ENCODE measurements around the gene SEPTIN8.
A peak's percentile ranks its signal among the peaks of the same experiment; 100 is the strongest.

The SEPTIN8 gene

DNA sequence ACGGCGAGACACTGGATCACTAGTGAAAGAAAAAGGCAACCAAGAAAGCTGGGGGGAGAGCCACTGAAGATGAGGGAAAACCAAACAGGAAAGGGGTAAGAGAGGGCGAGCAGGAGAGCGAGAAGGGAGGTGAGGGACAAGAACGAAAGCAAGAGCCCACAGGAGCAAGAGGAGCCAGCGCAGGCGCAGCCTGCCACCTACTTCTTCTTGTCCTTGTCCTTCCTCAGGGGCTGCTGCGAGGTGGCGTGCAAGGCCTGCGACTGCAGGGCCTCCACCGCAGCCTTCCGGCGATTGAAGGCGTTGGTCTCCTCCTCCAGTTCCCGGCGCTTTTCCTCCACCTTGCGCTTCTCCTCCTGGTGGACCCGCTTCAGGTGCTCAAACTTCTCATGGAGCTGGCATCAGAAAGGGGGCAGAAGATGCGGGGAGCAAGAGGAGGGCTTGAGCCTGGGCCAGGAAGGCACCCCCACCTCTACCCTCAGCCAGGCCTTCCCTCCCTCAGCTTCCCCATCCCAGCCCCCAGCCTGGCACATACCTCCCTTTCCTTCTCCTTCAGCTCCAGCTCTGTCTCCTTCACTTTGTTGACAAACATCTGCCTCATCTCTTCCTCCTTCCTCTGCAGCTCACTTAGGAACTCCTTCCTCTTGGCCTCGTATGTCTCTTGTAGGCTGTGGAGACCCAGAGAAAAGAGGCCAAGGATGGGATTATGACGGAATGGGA, 16.3 kb downstream of the SEPTIN8 start:
- Histone ChIP-seq H3K23ac (ENCODE audit: low read depth, low read length, poor library complexity) (peak overlapping the region; percentile 62), H2BK15ac (ENCODE audit: low read length) (no peak overlapping the region), H3K4me3 (ENCODE audit: low read length in 2 of 2) (no peak overlapping the region), H3K27ac (replicated peaks; ENCODE audit: low read length) (no peak overlapping the region), H3K4me2 (ENCODE audit: insufficient read depth, low read length, poor library complexity, severe bottlenecking) (no peak overlapping the region), H3K4me1 (ENCODE audit: control insufficient read depth in 2 of 2, insufficient read depth in 1 of 2, low read depth in 1 of 2, low read length in 2 of 2) (no peaks in the 10 kb centered on the region), H3K9ac (ENCODE audit: low read depth, low read length, poor library complexity) (no peak overlapping the region), H3K4ac (ENCODE audit: low read length) (no peak overlapping the region), H3K79me1 (ENCODE audit: low read depth, low read length) (peaks cover 2% of the 10 kb centered on the region), H3K14ac (ENCODE audit: low read length) (no peak overlapping the region), H4K8ac (ENCODE audit: low read depth, low read length) (no peak overlapping the region), H4K91ac (ENCODE audit: low read depth, low read length, poor library complexity) (no peak overlapping the region), H3K36me3 (replicated peaks in 1 of 2; ENCODE audit: control insufficient read depth in 2 of 2, insufficient read depth in 2 of 2, low read length in 2 of 2) (peaks cover 44 to 80% of the 10 kb centered on the region in 2 donors), H2BK12ac (ENCODE audit: low read length) (no peak overlapping the region), H3K9me3 (replicated peaks in 1 of 2; ENCODE audit: control insufficient read depth in 2 of 2, insufficient read depth in 1 of 2, low read depth in 1 of 2, low read length in 2 of 2) (no peaks in the 10 kb centered on the region), H2AK5ac (ENCODE audit: low read depth, low read length) (no peak overlapping the region), H2BK5ac (ENCODE audit: low read length) (no peak overlapping the region), H2BK120ac (ENCODE audit: low read depth, low read length) (no peak overlapping the region), H2AFZ (ENCODE audit: low read length) (no peak overlapping the region), H3K27me3 (ENCODE audit: control insufficient read depth in 3 of 3, insufficient read depth in 3 of 3, low read depth in 1 of 3, low read length in 3 of 3) (no peaks in the 10 kb centered on the region), H3K18ac (ENCODE audit: low read length) (no peak overlapping the region)
- WGBS, 2 donors (ENCODE audit: extremely low coverage in 2 of 2, insufficient read length in 2 of 2, insufficient replicate concordance in 1 of 2): no CpG with 5 or more reads among the region's 21 CpGs
- DNase-seq (ENCODE audit: low spot score): no peak

DNA sequence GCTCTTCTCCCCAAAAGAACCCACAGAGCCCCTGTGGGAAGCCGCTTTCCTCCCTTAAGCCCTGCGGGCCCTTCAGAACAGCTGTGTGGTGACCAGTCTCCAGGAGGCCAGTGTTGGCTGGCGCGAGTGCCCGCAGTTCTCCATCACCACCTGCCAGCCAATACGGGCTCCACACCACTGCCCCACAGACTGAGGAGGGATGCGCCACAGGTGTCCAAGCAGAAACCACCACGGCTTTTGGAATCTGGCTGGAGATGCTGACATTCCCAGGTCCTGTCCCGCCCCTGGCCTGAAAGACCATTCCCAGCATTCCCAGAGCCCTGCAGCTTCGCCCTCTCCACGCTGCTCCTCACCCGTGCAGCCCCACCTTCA, 17.0 kb downstream of the SEPTIN8 start:
- WGBS, 2 donors (ENCODE audit: extremely low coverage in 2 of 2, insufficient read length in 2 of 2, insufficient replicate concordance in 1 of 2): no CpG with 5 or more reads among the region's 12 CpGs
- Histone ChIP-seq H2BK5ac (ENCODE audit: low read length) (no peak overlapping the region), H3K14ac (ENCODE audit: low read length) (peak overlapping the region; percentile 25), H3K4me1 (ENCODE audit: control insufficient read depth in 2 of 2, insufficient read depth in 1 of 2, low read depth in 1 of 2, low read length in 2 of 2) (peaks cover 0 to 3% of the 10 kb centered on the region in 2 donors), H2AFZ (ENCODE audit: low read length) (no peak overlapping the region), H2BK15ac (ENCODE audit: low read length) (no peak overlapping the region), H3K9me3 (replicated peaks in 1 of 2; ENCODE audit: control insufficient read depth in 2 of 2, insufficient read depth in 1 of 2, low read depth in 1 of 2, low read length in 2 of 2) (no peaks in the 10 kb centered on the region), H4K8ac (ENCODE audit: low read depth, low read length) (no peak overlapping the region), H4K91ac (ENCODE audit: low read depth, low read length, poor library complexity) (no peak overlapping the region), H3K4me2 (ENCODE audit: insufficient read depth, low read length, poor library complexity, severe bottlenecking) (no peak overlapping the region), H3K79me1 (ENCODE audit: low read depth, low read length) (no peaks in the 10 kb centered on the region), H3K4me3 (ENCODE audit: low read length in 2 of 2) (no peak overlapping the region), H3K23ac (ENCODE audit: low read depth, low read length, poor library complexity) (no peak overlapping the region), H2AK5ac (ENCODE audit: low read depth, low read length) (no peak overlapping the region), H3K9ac (ENCODE audit: low read depth, low read length, poor library complexity) (no peak overlapping the region), H2BK12ac (ENCODE audit: low read length) (no peak overlapping the region), H3K27me3 (ENCODE audit: control insufficient read depth in 3 of 3, insufficient read depth in 3 of 3, low read depth in 1 of 3, low read length in 3 of 3) (no peaks in the 10 kb centered on the region), H3K18ac (ENCODE audit: low read length) (no peak overlapping the region), H2BK120ac (ENCODE audit: low read depth, low read length) (no peak overlapping the region), H3K36me3 (replicated peaks in 1 of 2; ENCODE audit: control insufficient read depth in 2 of 2, insufficient read depth in 2 of 2, low read length in 2 of 2) (peaks cover 44 to 75% of the 10 kb centered on the region in 2 donors), H3K27ac (replicated peaks; ENCODE audit: low read length) (no peak overlapping the region), H3K4ac (ENCODE audit: low read length) (no peak overlapping the region)
- DNase-seq (ENCODE audit: low spot score): no peak

DNA sequence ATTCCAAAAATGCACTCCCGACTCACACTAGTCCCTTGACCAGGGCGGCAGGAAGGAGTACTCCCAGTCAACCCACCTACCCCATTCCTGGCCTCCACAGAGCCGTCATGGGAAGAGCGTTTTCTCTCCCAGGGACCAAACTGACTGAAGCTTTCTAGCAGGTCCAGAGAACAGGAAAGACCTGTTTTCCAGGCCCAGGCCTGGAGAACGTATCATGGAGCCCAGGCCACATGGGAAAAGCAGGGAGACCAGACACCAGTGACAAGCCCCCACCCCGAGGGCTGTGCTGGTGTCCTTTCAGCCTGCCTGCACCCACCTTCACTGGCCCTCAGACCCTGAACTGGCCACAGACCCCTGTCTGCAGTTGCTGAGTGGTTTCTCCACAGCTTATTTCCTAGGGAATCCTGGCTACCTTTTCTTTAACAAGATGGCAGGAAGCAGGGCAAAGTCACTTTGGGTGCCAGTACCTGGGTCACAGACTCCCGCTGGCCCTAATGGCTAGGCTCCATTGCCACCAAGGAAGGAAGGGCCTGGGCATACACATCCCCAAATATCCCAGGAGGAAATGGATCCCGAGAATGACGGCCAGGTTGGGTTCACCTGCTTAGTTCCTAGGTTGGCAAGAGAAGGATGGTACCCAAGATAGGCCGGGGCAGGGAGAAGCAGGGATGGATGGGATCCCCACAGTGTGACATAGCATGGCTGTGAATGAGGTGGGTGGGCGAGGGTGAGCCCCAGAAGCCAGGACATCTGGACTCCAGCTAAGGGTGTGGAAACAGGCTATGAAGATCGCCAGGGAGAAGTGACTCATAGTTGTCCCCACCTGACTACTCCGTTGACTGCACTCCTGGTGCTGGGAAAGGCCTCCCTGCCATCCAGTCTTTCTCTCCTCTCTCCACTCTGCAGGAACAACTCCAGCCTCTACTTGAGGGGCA, 17.7 kb downstream of the SEPTIN8 start:
- Histone ChIP-seq H3K79me1 (ENCODE audit: low read depth, low read length) (no peaks in the 10 kb centered on the region), H3K9ac (ENCODE audit: low read depth, low read length, poor library complexity) (no peak overlapping the region), H3K4me3 (ENCODE audit: low read length in 2 of 2) (no peak overlapping the region), H2BK5ac (ENCODE audit: low read length) (no peak overlapping the region), H3K27me3 (ENCODE audit: control insufficient read depth in 3 of 3, insufficient read depth in 3 of 3, low read depth in 1 of 3, low read length in 3 of 3) (no peaks in the 10 kb centered on the region), H2BK15ac (ENCODE audit: low read length) (no peak overlapping the region), H3K4ac (ENCODE audit: low read length) (no peak overlapping the region), H2AK5ac (ENCODE audit: low read depth, low read length) (no peak overlapping the region), H4K91ac (ENCODE audit: low read depth, low read length, poor library complexity) (no peak overlapping the region), H3K4me2 (ENCODE audit: insufficient read depth, low read length, poor library complexity, severe bottlenecking) (no peak overlapping the region), H3K14ac (ENCODE audit: low read length) (no peak overlapping the region), H2BK120ac (ENCODE audit: low read depth, low read length) (no peak overlapping the region), H3K4me1 (ENCODE audit: control insufficient read depth in 2 of 2, insufficient read depth in 1 of 2, low read depth in 1 of 2, low read length in 2 of 2) (peaks cover 0 to 8% of the 10 kb centered on the region in 2 donors), H3K36me3 (replicated peaks in 1 of 2; ENCODE audit: control insufficient read depth in 2 of 2, insufficient read depth in 2 of 2, low read length in 2 of 2) (peaks cover 40 to 69% of the 10 kb centered on the region in 2 donors), H2BK12ac (ENCODE audit: low read length) (no peak overlapping the region), H3K18ac (ENCODE audit: low read length) (no peak overlapping the region), H3K27ac (replicated peaks; ENCODE audit: low read length) (no peak overlapping the region), H3K23ac (ENCODE audit: low read depth, low read length, poor library complexity) (no peak overlapping the region), H2AFZ (ENCODE audit: low read length) (no peak overlapping the region), H4K8ac (ENCODE audit: low read depth, low read length) (no peak overlapping the region), H3K9me3 (replicated peaks in 1 of 2; ENCODE audit: control insufficient read depth in 2 of 2, insufficient read depth in 1 of 2, low read depth in 1 of 2, low read length in 2 of 2) (no peaks in the 10 kb centered on the region)
- no CpG with 5 or more reads among the region's 13 CpGs for WGBS, 2 donors (ENCODE audit: extremely low coverage in 2 of 2, insufficient read length in 2 of 2, insufficient replicate concordance in 1 of 2)
- no peak for DNase-seq (ENCODE audit: low spot score)

DNA sequence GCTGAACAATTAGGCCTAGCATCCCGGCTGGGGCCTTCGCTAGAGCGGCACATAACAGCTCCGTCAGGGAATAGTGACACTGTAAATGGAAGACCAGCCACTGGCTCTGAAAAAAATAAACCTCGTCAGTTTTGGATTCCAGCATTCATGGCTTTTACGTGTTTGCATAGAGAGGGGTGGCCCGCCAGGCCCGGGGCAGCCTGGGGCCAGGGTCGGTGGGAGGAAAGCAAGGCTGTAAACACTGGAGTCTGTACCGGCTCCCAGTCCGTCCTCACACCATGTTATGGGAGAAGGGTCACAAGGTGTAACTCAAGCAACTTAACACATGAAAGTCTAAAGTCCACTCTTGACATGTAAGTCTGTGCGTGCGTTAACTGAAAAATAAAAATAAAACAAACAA, 18.6 kb downstream of the SEPTIN8 start:
- WGBS, 2 donors (ENCODE audit: extremely low coverage in 2 of 2, insufficient read length in 2 of 2, insufficient replicate concordance in 1 of 2): no CpG with 5 or more reads among the region's 13 CpGs
- Histone ChIP-seq H3K4me2 (ENCODE audit: insufficient read depth, low read length, poor library complexity, severe bottlenecking) (no peak overlapping the region), H2BK120ac (ENCODE audit: low read depth, low read length) (no peak overlapping the region), H3K4me1 (ENCODE audit: control insufficient read depth in 2 of 2, insufficient read depth in 1 of 2, low read depth in 1 of 2, low read length in 2 of 2) (peaks cover 0 to 13% of the 10 kb centered on the region in 2 donors), H2AK5ac (ENCODE audit: low read depth, low read length) (no peak overlapping the region), H4K8ac (ENCODE audit: low read depth, low read length) (no peak overlapping the region), H3K23ac (ENCODE audit: low read depth, low read length, poor library complexity) (no peak overlapping the region), H2AFZ (ENCODE audit: low read length) (no peak overlapping the region), H3K27ac (replicated peaks; ENCODE audit: low read length) (no peak overlapping the region), H4K91ac (ENCODE audit: low read depth, low read length, poor library complexity) (no peak overlapping the region), H3K9ac (ENCODE audit: low read depth, low read length, poor library complexity) (no peak overlapping the region), H3K36me3 (replicated peaks in 1 of 2; ENCODE audit: control insufficient read depth in 2 of 2, insufficient read depth in 2 of 2, low read length in 2 of 2) (peaks cover 34 to 63% of the 10 kb centered on the region in 2 donors), H3K14ac (ENCODE audit: low read length) (no peak overlapping the region), H3K4ac (ENCODE audit: low read length) (no peak overlapping the region), H3K79me1 (ENCODE audit: low read depth, low read length) (no peaks in the 10 kb centered on the region), H3K27me3 (ENCODE audit: control insufficient read depth in 3 of 3, insufficient read depth in 3 of 3, low read depth in 1 of 3, low read length in 3 of 3) (no peaks in the 10 kb centered on the region), H3K4me3 (ENCODE audit: low read length in 2 of 2) (no peak overlapping the region), H2BK15ac (ENCODE audit: low read length) (no peak overlapping the region), H2BK5ac (ENCODE audit: low read length) (no peak overlapping the region), H3K9me3 (replicated peaks in 1 of 2; ENCODE audit: control insufficient read depth in 2 of 2, insufficient read depth in 1 of 2, low read depth in 1 of 2, low read length in 2 of 2) (no peaks in the 10 kb centered on the region), H3K18ac (ENCODE audit: low read length) (no peak overlapping the region), H2BK12ac (ENCODE audit: low read length) (no peak overlapping the region)
- DNase-seq (ENCODE audit: low spot score): no peak

Measured in neuronal stem cell (in vitro differentiated cells).